ENCODE data around the gene RPL7L1.
"Not testable (repeated sequence)": the region's sequence is repeated elsewhere in the genome, so short reads cannot be mapped to it uniquely, and the experiment has no call there.

Gene RPL7L1

GRCh38 chr6:42894041-42894828 lies 14.8 kb downstream of the RPL7L1 start:
- ATAC-seq, result not testable (repeated sequence)

GRCh38 chr6:42896178-42896719 lies 16.8 kb downstream of the RPL7L1 start:
- ATAC-seq, result no peak

- no peak for ATAC-seq
Measured at GRCh38 chr6:42898891-42899361, 19.5 kb downstream of the RPL7L1 start.

GRCh38 chr6:42899871-42900270 lies 20.5 kb downstream of the RPL7L1 start:
- no peak for ATAC-seq

- peak; percentile 79 to 90 for ATAC-seq
Measured at GRCh38 chr6:42901538-42901957, 22.1 kb downstream of the RPL7L1 start.

GRCh38 chr6:42902429-42903263 lies 23.2 kb downstream of the RPL7L1 start:
- not testable (repeated sequence) for ATAC-seq

- no peak for ATAC-seq
Measured at GRCh38 chr6:42904467-42904866, 25.1 kb downstream of the RPL7L1 start.

- ATAC-seq, result no peak
Measured at GRCh38 chr6:42907336-42907735, 27.9 kb downstream of the RPL7L1 start.

- ATAC-seq, result no peak
Measured at GRCh38 chr6:42909835-42910234, 30.4 kb downstream of the RPL7L1 start.

- no peak for ATAC-seq
Measured at GRCh38 chr6:42911171-42912021, 32.0 kb downstream of the RPL7L1 start.

GRCh38 chr6:42914546-42914945 lies 35.1 kb downstream of the RPL7L1 start:
- ATAC-seq, result no peak

GRCh38 chr6:42915732-42916131 lies 36.3 kb downstream of the RPL7L1 start, which contains the start of gene PTCRA:
Gene PTCRA (plus strand): TSS chr6:42916053. CDS start chr6:42916070, 17 bp downstream.
- ATAC-seq, result no peak

GRCh38 chr6:42916288-42916687 lies 36.9 kb downstream of the RPL7L1 start:
- no peak for ATAC-seq

- no peak for ATAC-seq
Measured at GRCh38 chr6:42921801-42922200, 42.4 kb downstream of the RPL7L1 start.

GRCh38 chr6:42923666-42924065 lies 44.2 kb downstream of the RPL7L1 start:
- ATAC-seq, result no peak

- no peak for ATAC-seq
Measured at GRCh38 chr6:42925248-42925857, 45.9 kb downstream of the RPL7L1 start.

- ATAC-seq, result peak; percentile 87
Measured at GRCh38 chr6:42928986-42929820, 49.8 kb downstream of the RPL7L1 start, which contains the start of gene CNPY3. Gene CNPY3 (plus strand): TSS chr6:42929480. CDS start chr6:42929571, 91 bp downstream.

GRCh38 chr6:42929821-42930360 lies 50.5 kb downstream of the RPL7L1 start:
- ATAC-seq, result peak; percentile 25 to 33

GRCh38 chr6:42932412-42932811 lies 53.0 kb downstream of the RPL7L1 start:
- ATAC-seq, result no peak

- no peak for ATAC-seq
Measured at GRCh38 chr6:42933205-42933604, 53.8 kb downstream of the RPL7L1 start.

All from activated CD4-positive, CD25-positive, alpha-beta regulatory T cell treated with anti-CD3 and anti-CD28 coated beads, Interleukin-2, amount 50 U/mL, for 24 hours (primary cell).